ENCODE measurements around the gene SATB1.

GRCh38 chr3:18355832-18356231, 69.3 kb downstream of the SATB1 start:
- TF ChIP-seq EZH2 (IDR thresholded peaks at IDR 0.05; ENCODE audit: low read length, unreplicated experiment) (no peak), CTCF (conservative IDR thresholded peaks at IDR 0.05; ENCODE audit: low read depth, low read length) (no peak), EZH2phosphoT487 (IDR thresholded peaks at IDR 0.05; ENCODE audit: borderline replicate concordance, low read length) (no peak)
